Measurements from ENCODE around the gene FBXW9. TPM values are rescaled to one million over a fixed set of nuclear protein-coding genes. Genes with fewer than 3 reads are reported as not detected.

The FBXW9 gene
- total RNA-seq, 3 donors from 2014 or later: 6.0 to 8.9 (median 7.8) TPM

DNA sequence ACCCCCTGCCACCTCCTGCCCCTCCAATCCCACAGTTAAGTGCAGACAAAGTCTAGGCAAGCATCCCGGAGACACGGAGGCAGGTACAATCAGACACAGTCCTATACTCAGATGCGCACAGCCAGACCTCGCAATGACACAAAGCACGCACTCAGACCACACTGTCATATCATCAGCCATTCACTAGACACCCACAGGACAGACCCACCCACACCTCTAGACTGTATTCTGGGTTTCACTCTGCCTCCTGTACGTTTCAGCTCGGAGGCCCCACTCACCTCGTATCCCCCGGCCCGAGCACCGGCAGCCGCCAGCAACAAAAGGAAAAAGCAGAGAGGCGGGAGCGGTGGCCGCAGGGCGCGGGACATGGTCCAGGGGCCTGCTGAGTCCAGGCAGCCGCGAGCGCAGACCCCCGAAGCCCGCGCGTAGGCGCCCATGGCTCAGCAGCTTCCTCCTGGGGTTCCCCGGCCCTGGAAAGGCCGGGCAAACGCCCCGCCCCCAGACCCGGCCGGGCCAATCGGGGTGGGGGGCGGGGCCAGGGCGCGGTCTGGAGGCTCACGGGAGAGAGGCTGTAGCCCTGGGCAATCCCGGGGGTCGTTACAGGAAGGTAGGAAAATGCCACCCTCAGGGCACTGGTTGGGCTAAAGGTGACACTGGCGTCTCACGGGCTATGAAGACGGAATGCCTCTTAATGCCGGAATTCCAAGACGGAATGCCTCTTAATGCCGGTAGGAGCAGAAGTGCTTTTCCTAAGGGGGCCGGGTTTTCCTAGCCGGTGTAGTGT, 30.0 kb downstream of the FBXW9 start, which contains the start of the genes MAN2B1 and WDR83:
MAN2B1 (minus strand) TSS at position 478 of the 784 bp plus-strand sequence; CDS start at position 437, 41 bp downstream.
WDR83 (plus strand) TSS at position 543 of the 784 bp plus-strand sequence. CDS start 2,984 bp downstream, outside the sequence.
- Histone ChIP-seq H3K9me3 (no peaks in the 10 kb centered on the region), H3K36me3 (ENCODE audit: low read depth) (no peaks in the 10 kb centered on the region), H3K4me1 (ENCODE audit: low read depth) (peaks cover 33% of the 10 kb centered on the region), H3K4me3 (peak within 1 kb of the TSS; percentile 54)
- ATAC-seq (peak; percentile 87), DNase-seq (peak; percentile 83 to 86 (median 86))
- intact Hi-C loops (cut with DNase I, micrococcal nuclease): no loop called here
- TF ChIP-seq, protein P1, sequence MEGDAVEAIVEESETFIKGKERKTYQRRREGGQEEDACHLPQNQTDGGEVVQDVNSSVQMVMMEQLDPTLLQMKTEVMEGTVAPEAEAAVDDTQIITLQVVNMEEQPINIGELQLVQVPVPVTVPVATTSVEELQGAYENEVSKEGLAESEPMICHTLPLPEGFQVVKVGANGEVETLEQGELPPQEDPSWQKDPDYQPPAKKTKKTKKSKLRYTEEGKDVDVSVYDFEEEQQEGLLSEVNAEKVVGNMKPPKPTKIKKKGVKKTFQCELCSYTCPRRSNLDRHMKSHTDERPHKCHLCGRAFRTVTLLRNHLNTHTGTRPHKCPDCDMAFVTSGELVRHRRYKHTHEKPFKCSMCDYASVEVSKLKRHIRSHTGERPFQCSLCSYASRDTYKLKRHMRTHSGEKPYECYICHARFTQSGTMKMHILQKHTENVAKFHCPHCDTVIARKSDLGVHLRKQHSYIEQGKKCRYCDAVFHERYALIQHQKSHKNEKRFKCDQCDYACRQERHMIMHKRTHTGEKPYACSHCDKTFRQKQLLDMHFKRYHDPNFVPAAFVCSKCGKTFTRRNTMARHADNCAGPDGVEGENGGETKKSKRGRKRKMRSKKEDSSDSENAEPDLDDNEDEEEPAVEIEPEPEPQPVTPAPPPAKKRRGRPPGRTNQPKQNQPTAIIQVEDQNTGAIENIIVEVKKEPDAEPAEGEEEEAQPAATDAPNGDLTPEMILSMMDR (IDR thresholded peaks at IDR 0.05): no peak

DNA sequence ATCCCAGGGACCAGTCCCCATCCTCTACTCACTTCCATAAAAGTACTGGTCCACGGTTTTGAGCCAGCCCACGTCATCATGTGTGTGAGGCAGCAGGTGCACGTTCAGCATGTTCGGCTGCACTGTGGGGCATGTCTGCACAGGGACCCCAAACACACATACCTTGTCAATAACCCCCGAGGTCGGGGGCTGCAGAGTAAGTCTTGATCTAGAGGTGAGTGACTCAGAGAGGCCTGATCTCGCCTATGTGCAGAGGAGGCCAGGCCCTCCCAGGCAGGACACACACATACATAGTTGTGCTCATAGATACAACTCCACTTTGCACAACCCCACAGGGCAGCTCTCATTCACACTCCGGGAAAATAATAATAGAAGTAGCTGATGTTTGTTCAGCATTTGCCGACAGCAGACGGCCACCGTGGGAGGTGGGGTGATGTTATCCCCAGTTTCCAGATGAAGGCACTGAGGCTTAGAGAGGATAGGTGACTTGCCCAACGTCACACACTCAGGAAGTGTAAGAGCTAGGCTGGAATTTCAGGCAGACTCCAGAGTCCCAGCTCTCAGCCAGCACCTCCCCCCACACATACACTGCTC, 30.7 kb downstream of the FBXW9 start:
- intact Hi-C loops (cut with DNase I, micrococcal nuclease): no loop called here
- Histone ChIP-seq H3K4me1 (ENCODE audit: low read depth) (peaks cover 33% of the 10 kb centered on the region), H3K4me3 (no peak overlapping the region), H3K36me3 (ENCODE audit: low read depth) (no peaks in the 10 kb centered on the region), H3K9me3 (no peaks in the 10 kb centered on the region)
- TF ChIP-seq, protein P1 (IDR thresholded peaks at IDR 0.05): no peak
- ATAC-seq: peak; percentile 5
- peak in 1 of 3 donors; percentile 59 for DNase-seq

DNA sequence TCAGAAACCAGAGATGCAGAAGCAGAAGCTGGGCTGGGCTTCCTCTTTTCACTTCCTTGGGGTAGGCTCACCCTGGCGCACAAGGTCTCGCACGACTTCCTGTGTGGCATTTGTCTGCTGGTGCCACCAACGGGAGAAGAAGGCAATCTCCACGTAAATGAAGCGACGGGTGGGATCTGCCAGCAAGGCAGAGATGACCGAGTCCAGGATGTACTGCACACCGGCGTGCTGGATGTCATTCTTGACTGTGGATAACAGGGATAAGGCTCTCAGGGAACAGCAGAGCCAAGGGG, 31.2 kb downstream of the FBXW9 start:
- TF ChIP-seq, protein P1 (IDR thresholded peaks at IDR 0.05): no peak
- intact Hi-C loops (cut with DNase I, micrococcal nuclease): no loop called here
- no peak overlapping the region for H3K4me3 ChIP-seq
- no peaks in the 10 kb centered on the region for H3K9me3 ChIP-seq
- no peaks in the 10 kb centered on the region for H3K36me3 ChIP-seq (ENCODE audit: low read depth)
- H3K4me1 ChIP-seq (ENCODE audit: low read depth): peaks cover 27% of the 10 kb centered on the region
- ATAC-seq: peak; percentile 6
- peak in 2 of 3 donors; percentile 52 to 81 for DNase-seq

DNA sequence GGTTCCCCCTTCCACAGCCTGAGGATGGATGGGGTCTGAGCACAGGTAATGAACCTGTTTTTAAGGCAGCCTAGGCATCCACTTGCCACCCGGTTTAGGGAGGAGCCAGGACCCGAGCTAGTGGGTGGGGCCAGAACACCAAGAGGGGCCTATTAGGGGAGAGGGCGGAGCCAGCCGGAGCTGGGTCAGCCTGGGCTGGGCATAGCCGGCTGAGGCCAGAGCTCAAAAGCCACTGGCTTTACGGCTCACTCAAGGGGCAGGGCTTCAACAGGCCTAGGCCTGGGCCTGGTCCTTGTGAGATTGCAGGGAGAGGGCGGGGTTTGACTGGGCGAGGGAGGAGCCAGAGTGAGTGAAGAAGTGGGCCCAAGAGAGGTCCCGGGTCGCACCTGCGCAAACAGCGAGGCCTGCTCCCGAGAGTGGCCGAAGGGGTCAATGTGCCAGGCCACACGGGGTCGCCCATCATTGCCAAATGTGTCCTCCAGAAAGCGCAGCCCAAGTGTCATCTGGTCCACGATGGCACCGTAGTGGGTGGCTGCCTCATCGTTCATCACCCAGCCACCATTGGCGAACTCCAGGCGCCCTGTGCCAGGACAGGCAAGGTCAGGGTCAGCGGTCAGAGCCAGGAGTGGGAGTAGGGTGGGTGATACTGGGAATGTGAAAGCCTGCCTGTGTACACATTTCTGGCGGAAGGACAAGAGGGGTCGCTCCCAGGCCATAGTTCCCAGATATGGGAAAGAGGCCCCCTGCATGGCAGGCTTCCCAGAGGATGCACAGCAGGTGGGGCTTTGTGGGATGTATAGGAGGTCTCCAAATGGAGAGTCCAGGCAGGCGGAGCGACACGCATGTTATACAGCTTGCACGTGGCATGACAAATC, 31.8 kb downstream of the FBXW9 start:
- ATAC-seq (peak; percentile 29), DNase-seq (peak in 2 of 3 donors; percentile 55 to 67)
- peaks cover 25% of the 10 kb centered on the region for H3K4me1 ChIP-seq (ENCODE audit: low read depth)
- TF ChIP-seq, protein P1 (IDR thresholded peaks at IDR 0.05): no peak
- H3K36me3 ChIP-seq (ENCODE audit: low read depth): no peaks in the 10 kb centered on the region
- no peaks in the 10 kb centered on the region for H3K9me3 ChIP-seq
- H3K4me3 ChIP-seq: no peak overlapping the region
- intact Hi-C loops (cut with DNase I, micrococcal nuclease): no loop called here

DNA sequence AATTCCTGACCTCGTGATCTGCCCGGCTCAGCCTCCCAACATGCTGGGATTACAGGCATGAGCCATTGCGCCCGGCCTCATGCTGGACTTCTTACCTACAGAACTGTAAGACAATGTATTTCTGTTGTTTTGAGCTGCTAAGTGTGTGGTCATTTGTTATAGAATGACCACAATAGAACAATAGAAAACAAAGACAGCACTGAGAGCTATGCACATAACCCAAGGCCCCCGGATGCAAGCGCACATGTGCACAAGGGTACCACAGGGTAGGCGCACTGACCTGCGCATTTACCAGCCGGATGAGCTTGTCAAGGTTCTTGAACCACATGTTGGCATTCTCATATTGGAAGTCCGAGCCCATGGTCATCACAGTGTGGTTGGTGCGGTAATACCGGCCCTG, 35.5 kb downstream of the FBXW9 start:
- intact Hi-C loops (cut with DNase I, micrococcal nuclease): no loop called here
- Histone ChIP-seq H3K4me1 (ENCODE audit: low read depth) (peaks cover 6% of the 10 kb centered on the region), H3K4me3 (no peak overlapping the region), H3K36me3 (ENCODE audit: low read depth) (no peaks in the 10 kb centered on the region), H3K9me3 (no peaks in the 10 kb centered on the region)
- ATAC-seq (no peak), DNase-seq (no peak)
- TF ChIP-seq, protein P1 (IDR thresholded peaks at IDR 0.05): no peak

Data from mucosa of descending colon (tissue), 3 donors.